ENCODE data around the gene GRK5.

Gene GRK5

DNA sequence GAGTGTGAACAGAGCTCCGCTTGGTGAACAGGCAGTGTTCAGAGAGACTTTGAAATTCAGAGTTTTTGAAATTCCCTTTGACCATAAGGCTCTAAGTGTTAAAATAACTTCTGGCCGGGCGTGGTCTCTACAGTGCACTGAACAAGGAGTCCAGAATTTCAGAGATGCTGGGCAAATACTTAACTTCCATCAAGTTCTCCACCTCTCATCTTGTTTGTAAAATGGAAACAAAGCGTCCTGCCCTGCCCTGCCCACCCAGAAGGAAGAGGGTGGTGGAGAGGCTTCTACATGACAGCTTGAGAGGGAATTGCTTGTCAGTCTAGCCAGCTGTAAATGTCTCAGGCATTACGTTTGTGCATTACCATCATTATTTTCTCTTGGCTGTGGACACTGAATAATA, 232.6 kb downstream of the GRK5 start:
- Histone ChIP-seq H3K9me3 (no peaks in the 10 kb centered on the region), H3K4me3 (ENCODE audit: low read depth in 1 of 2, low read length in 1 of 2) (no peak overlapping the region), H3K36me3 (peaks cover 29% of the 10 kb centered on the region), H3K27ac (no peak overlapping the region), H3K27me3 (no peaks in the 10 kb centered on the region), H3K4me1 (ENCODE audit: control insufficient read depth in 1 of 2, insufficient read depth in 1 of 2, low read depth in 1 of 2, low read length in 1 of 2) (no peaks in the 10 kb centered on the region)
- TF ChIP-seq, protein P1, sequence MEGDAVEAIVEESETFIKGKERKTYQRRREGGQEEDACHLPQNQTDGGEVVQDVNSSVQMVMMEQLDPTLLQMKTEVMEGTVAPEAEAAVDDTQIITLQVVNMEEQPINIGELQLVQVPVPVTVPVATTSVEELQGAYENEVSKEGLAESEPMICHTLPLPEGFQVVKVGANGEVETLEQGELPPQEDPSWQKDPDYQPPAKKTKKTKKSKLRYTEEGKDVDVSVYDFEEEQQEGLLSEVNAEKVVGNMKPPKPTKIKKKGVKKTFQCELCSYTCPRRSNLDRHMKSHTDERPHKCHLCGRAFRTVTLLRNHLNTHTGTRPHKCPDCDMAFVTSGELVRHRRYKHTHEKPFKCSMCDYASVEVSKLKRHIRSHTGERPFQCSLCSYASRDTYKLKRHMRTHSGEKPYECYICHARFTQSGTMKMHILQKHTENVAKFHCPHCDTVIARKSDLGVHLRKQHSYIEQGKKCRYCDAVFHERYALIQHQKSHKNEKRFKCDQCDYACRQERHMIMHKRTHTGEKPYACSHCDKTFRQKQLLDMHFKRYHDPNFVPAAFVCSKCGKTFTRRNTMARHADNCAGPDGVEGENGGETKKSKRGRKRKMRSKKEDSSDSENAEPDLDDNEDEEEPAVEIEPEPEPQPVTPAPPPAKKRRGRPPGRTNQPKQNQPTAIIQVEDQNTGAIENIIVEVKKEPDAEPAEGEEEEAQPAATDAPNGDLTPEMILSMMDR (IDR thresholded peaks at IDR 0.05): no peak

DNA sequence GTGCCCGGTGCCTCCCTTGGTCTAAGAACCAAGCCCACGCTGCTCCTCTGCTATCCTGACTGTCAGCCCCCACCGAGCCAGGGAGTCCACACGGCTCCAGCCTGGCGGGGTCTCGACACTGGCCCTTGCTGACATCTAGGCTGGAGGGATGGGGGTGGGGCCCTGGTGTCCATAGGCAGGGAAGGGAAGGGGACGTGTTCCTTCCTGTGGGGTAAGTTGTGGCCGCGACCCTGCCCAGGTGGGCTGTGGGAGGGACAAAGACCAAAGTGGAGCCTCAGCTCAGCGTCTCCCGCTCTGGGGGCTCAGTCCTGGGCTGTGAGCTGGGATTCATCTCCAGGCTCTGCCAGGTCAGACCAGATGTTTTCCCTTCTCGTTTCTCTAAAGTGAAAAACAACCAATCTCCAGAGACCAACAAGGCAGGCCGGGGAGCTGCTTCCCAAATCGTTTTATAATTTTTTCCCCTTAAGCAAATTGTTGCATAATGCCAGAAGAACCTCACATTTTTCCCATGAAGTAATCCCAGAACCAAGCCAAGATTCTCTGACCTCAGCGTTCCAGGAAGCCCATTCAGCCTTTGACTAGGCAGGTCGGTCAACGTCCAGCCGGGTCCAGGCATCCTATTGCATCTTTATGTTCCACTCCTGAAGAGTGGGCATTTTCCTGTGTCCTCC, 233.9 kb downstream of the GRK5 start:
- Histone ChIP-seq H3K36me3 (peaks cover 26% of the 10 kb centered on the region), H3K9me3 (no peaks in the 10 kb centered on the region), H3K4me3 (ENCODE audit: low read depth in 1 of 2, low read length in 1 of 2) (no peak overlapping the region), H3K27me3 (no peaks in the 10 kb centered on the region), H3K4me1 (ENCODE audit: control insufficient read depth in 1 of 2, insufficient read depth in 1 of 2, low read depth in 1 of 2, low read length in 1 of 2) (peaks cover 0 to 2% of the 10 kb centered on the region in 2 experiments), H3K27ac (no peak overlapping the region)
- TF ChIP-seq, protein P1 (IDR thresholded peaks at IDR 0.05): no peak

DNA sequence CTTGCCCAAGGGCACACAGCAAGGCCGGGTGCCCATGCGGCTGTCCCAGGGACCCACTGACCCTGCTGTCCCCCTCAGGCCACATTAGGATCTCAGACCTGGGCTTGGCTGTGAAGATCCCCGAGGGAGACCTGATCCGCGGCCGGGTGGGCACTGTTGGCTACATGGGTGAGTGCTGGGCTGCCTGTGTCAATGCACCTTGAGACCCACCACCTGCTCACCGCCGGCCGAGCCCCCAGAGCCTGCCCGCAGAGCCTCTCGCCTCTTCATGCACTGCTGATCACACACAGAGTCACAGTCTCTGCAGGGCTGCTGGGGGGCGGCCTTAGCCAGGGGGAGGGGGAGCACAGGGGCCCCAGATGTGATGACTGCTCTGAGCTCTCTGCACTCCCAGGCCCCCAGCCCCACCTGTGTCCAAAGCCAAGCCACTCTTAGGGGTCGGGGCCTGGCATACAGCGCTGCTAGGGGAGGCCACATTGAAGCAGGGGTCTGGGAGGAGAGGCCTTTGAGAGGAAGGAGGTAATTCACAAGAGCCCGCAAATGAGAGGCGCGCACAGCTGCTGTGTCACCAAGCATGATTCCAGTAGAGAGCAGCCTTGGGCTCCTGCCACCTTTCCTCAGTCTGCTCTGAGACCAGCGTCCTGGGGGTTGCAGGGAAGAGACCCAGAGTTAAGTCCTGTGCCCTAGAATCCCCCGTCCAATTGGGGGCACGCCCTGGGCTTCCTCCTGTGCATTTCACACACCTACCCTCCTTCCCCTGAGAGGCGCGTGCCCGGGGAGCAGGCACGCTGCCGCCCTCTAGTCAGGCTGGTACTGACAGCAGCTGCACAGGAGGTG, 234.8 kb downstream of the GRK5 start:
- Histone ChIP-seq H3K9me3 (no peaks in the 10 kb centered on the region), H3K4me3 (ENCODE audit: low read depth in 1 of 2, low read length in 1 of 2) (no peak overlapping the region), H3K4me1 (ENCODE audit: control insufficient read depth in 1 of 2, insufficient read depth in 1 of 2, low read depth in 1 of 2, low read length in 1 of 2) (peaks cover 0 to 2% of the 10 kb centered on the region in 2 experiments), H3K27me3 (no peaks in the 10 kb centered on the region), H3K27ac (no peak overlapping the region), H3K36me3 (peaks cover 22% of the 10 kb centered on the region)
- TF ChIP-seq, protein P1 (IDR thresholded peaks at IDR 0.05): no peak

DNA sequence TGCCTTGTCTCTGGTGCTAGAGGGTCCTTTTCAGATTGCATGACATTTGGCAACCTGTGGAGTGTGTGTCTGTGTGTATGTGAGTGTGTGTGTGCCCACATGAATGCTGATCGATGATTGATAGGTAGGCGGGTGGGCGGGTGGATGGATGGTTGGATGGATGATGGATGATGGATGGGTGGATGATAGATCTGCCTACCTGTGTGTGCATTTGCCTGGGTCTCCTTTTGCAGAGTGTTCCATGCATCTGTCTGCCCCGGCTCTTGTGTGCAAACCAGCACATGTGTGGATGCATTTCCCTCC, 235.3 kb downstream of the GRK5 start:
- H3K36me3 ChIP-seq: peaks cover 23% of the 10 kb centered on the region
- H3K4me1 ChIP-seq (ENCODE audit: control insufficient read depth in 1 of 2, insufficient read depth in 1 of 2, low read depth in 1 of 2, low read length in 1 of 2): peaks cover 0 to 2% of the 10 kb centered on the region in 2 experiments
- H3K4me3 ChIP-seq (ENCODE audit: low read depth in 1 of 2, low read length in 1 of 2): no peak overlapping the region
- H3K27me3 ChIP-seq: no peaks in the 10 kb centered on the region
- TF ChIP-seq, protein P1 (IDR thresholded peaks at IDR 0.05): no peak
- no peaks in the 10 kb centered on the region for H3K9me3 ChIP-seq
- H3K27ac ChIP-seq: no peak overlapping the region

DNA sequence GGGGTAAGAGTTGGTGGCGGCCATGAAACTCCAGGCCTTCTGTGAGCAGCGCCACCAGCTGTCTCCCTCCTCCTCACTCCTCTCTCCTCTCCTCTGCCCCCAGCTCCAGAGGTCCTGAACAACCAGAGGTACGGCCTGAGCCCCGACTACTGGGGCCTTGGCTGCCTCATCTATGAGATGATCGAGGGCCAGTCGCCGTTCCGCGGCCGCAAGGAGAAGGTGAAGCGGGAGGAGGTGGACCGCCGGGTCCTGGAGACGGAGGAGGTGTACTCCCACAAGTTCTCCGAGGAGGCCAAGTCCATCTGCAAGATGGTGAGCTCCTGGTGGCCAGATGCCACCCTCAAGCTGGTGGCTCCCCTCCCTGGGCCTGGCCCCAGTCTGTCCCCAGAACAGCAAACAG, 236.1 kb downstream of the GRK5 start:
- no peak overlapping the region for H3K27ac ChIP-seq
- H3K36me3 ChIP-seq: peaks cover 30% of the 10 kb centered on the region
- no peak overlapping the region for H3K4me3 ChIP-seq (ENCODE audit: low read depth in 1 of 2, low read length in 1 of 2)
- H3K27me3 ChIP-seq: no peaks in the 10 kb centered on the region
- peaks cover 0 to 2% of the 10 kb centered on the region in 2 experiments for H3K4me1 ChIP-seq (ENCODE audit: control insufficient read depth in 1 of 2, insufficient read depth in 1 of 2, low read depth in 1 of 2, low read length in 1 of 2)
- H3K9me3 ChIP-seq: no peaks in the 10 kb centered on the region
- TF ChIP-seq, protein P1 (IDR thresholded peaks at IDR 0.05): no peak

All from neutrophil (primary cell).